Chondrocyte (in vitro differentiated cells): ENCODE measurements around the gene MOK. TPM values are rescaled to one million over a fixed set of nuclear protein-coding genes. Genes with fewer than 3 reads are reported as not detected.
"Not testable (repeated sequence)": the region's sequence is repeated elsewhere in the genome, so short reads cannot be mapped to it uniquely, and the experiment has no call there.

Experiments
- DNase-seq: peaks from one replicate; pipeline ENCODE4 v3.0.0; 2021; ENCODE audit warnings: mixed read lengths, low spot score
- H3K27ac Mint-ChIP-seq: one replicate; pipeline ENCODE4 v1.8.0; 2021; ENCODE audit warnings: mild to moderate bottlenecking, moderate library complexity, mixed read lengths; ENCODE audit not compliant: unreplicated experiment
- H3K27me3 Mint-ChIP-seq: 2 replicates; pipeline ENCODE4 v1.8.0; 2021; ENCODE audit warnings: low read depth, mixed read lengths
- H3K36me3 Mint-ChIP-seq: 2 replicates; pipeline ENCODE4 v1.8.0; 2021; ENCODE audit warnings: low read depth, mixed read lengths
- H3K4me1 Mint-ChIP-seq: 2 replicates; pipeline ENCODE4 v1.8.0; 2021; ENCODE audit warnings: low read depth, mild to moderate bottlenecking, mixed read lengths
- H3K4me3 Mint-ChIP-seq: one replicate; pipeline ENCODE4 v1.8.0; 2021; ENCODE audit warnings: mild to moderate bottlenecking, moderate library complexity, mixed read lengths; ENCODE audit not compliant: unreplicated experiment
- H3K9me3 Mint-ChIP-seq: 2 replicates; pipeline ENCODE4 v1.8.0; 2021; ENCODE audit warnings: low read depth, mixed read lengths
- total RNA-seq: library from RNA; stranded (reverse); gene quantifications from 3 replicates; pipeline ENCODE4 v1.2.1, GENCODE V29; 2021
- TF ChIP-seq, protein P1 (sequence below): fragments of 200-600 bp; sonication (generic); IDR thresholded peaks from 2 replicates; pipeline ENCODE4 v1.5.0; 2021; ENCODE audit warnings: antibody characterized with exemption, mild to moderate bottlenecking, moderate library complexity

Gene MOK
- total RNA-seq, 1 donor from 2014 or later = 3.8 TPM

- Mint-ChIP-seq H3K36me3 (no peaks in the 10 kb centered on the region), H3K4me3 (peak overlapping the region; percentile 73)
- no peak for DNase-seq
Measured at GRCh38 chr14:102314242-102315011, 9.5 kb upstream of the MOK start.

GRCh38 chr14:102303664-102304063 is 1.3 kb downstream of the MOK start:
- H3K4me1 Mint-ChIP-seq = peaks cover 13% of the 10 kb centered on the region
- TF ChIP-seq, protein P1, sequence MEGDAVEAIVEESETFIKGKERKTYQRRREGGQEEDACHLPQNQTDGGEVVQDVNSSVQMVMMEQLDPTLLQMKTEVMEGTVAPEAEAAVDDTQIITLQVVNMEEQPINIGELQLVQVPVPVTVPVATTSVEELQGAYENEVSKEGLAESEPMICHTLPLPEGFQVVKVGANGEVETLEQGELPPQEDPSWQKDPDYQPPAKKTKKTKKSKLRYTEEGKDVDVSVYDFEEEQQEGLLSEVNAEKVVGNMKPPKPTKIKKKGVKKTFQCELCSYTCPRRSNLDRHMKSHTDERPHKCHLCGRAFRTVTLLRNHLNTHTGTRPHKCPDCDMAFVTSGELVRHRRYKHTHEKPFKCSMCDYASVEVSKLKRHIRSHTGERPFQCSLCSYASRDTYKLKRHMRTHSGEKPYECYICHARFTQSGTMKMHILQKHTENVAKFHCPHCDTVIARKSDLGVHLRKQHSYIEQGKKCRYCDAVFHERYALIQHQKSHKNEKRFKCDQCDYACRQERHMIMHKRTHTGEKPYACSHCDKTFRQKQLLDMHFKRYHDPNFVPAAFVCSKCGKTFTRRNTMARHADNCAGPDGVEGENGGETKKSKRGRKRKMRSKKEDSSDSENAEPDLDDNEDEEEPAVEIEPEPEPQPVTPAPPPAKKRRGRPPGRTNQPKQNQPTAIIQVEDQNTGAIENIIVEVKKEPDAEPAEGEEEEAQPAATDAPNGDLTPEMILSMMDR = no peak
- no peaks in the 10 kb centered on the region for H3K36me3 Mint-ChIP-seq
- no peak for DNase-seq
- H3K27me3 Mint-ChIP-seq = no peaks in the 10 kb centered on the region
- H3K4me3 Mint-ChIP-seq = no peak overlapping the region
- no peaks in the 10 kb centered on the region for H3K9me3 Mint-ChIP-seq
- H3K27ac Mint-ChIP-seq = no peak overlapping the region

More at GRCh38 chr14:102314242-102315011, 9.5 kb upstream of the MOK start:
- Mint-ChIP-seq H3K27me3 (no peaks in the 10 kb centered on the region), H3K27ac (no peak overlapping the region), H3K4me1 (peaks cover 51% of the 10 kb centered on the region), H3K9me3 (no peaks in the 10 kb centered on the region)
- TF ChIP-seq, protein P1 = peak; percentile 100

GRCh38 chr14:102298303-102299070 is 6.5 kb downstream of the MOK start:
- not testable (repeated sequence) for H3K9me3 Mint-ChIP-seq, H3K27me3 Mint-ChIP-seq, H3K36me3 Mint-ChIP-seq, H3K4me3 Mint-ChIP-seq, H3K4me1 Mint-ChIP-seq, DNase-seq, H3K27ac Mint-ChIP-seq

DNA sequence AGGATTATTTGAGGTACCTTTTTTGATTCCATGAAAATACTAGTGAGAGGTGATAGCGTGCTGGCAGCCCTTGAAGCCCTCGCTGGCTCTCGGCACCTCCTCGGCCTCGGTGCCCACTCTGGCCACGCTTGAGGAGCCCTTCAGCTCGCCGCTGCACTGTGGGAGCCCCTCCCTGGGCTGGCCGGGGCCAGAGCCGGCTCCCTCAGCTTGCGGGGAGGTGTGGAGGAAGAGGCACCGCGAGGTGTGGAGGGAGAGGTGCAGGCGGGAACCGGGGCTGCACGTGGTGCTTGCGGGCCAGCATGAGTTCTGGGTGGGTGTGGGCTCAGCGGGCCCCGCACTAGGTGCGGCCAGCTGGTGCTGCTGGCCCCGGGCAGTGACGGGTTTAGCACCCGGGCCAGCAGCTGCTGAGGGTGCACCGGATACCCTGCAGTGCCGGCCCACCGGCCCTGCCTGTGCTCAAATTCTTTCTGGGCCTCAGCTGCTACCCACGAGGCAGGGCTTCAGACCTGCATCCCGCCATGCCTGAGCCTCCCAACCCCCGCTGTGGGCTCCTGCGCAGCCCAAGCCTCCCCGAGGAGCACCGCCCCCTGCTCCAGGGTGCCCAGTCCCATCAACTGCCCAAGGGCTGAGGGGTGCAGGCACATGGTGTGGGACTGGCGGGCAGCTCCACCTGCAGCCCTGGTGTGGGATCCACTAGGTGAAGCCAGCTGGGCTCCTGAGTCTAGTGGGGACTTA is 7.4 kb downstream of the MOK start:
- Mint-ChIP-seq H3K4me3 (no peak overlapping the region), H3K9me3 (no peaks in the 10 kb centered on the region), H3K27ac (no peak overlapping the region), H3K27me3 (no peaks in the 10 kb centered on the region), H3K4me1 (no peaks in the 10 kb centered on the region), H3K36me3 (no peaks in the 10 kb centered on the region)
- no peak for DNase-seq
- TF ChIP-seq, protein P1 = no peak

DNA sequence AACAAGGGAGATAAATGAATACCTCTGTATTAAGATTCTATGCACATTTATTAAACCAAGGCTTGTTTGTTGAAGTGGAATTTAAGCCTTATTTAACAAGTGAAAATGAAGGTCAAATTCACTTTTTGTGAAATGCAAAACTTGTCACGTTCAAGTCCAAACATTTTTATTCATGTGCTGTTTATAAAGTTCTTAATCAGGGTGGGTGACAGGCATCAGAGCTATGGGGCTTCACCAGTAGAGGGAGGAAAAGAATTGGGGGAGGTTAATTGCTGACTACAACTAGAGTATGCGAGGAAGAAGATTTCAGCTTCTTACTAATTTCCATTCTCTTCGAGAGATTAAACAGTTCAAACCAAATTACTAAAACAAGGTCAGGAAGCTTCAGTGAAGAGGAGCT is 9.7 kb downstream of the MOK start:
- Mint-ChIP-seq H3K4me1 (no peaks in the 10 kb centered on the region), H3K27ac (no peak overlapping the region), H3K4me3 (no peak overlapping the region), H3K36me3 (no peaks in the 10 kb centered on the region), H3K27me3 (no peaks in the 10 kb centered on the region), H3K9me3 (no peaks in the 10 kb centered on the region)
- TF ChIP-seq, protein P1 = peak; percentile 31
- DNase-seq = no peak
